NCI-H446 (cell line): ENCODE results near the gene LARP4B.

ENCODE experiments used
- DNase-seq, 2 experiments: peaks; one replicate each; lab custom pipeline; 2025; lab: John Stamatoyannopoulos, UW

LARP4B gene

GRCh38 chr10:931326-932318 lies at the start of gene LARP4B:
TSS of gene LARP4B (minus strand) at chr10:931705. CDS start at chr10:885721, 45,984 bp downstream.
- peak; percentile 91 to 98 for DNase-seq

DNA sequence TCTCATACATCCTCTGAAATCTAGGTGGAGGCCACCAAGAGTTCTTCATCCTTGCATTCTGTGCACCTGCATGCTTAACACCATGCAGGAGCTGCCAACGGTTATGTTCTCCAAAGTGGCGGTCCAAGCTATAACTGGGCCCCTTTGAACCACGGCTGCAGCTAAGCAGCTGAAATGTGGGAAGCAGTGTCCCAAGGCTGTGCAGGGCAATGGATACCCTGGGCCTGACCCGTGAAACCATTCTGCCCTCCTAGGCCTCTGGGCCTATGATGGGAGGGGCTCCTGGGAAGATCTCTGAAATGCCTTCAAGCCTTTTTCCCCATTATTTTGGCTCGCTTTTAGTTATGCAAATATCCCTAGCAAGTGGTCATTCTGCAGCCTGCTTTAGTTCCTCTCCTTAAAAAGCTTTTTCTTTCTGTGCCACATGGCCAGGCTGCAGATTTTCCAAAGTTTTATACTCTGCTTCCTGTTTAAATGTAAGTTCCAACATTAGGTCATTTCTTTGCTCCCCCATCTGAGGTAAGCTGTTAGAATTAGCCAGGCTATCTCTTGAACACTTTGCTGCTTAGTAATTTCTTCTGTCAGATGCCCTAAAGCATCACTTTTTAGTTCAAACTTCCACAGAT lies 49.1 kb upstream of the LARP4B start:
- no peak for DNase-seq

GRCh38 chr10:978826-979421 lies 47.4 kb upstream of the LARP4B start:
- no peak for DNase-seq

DNA sequence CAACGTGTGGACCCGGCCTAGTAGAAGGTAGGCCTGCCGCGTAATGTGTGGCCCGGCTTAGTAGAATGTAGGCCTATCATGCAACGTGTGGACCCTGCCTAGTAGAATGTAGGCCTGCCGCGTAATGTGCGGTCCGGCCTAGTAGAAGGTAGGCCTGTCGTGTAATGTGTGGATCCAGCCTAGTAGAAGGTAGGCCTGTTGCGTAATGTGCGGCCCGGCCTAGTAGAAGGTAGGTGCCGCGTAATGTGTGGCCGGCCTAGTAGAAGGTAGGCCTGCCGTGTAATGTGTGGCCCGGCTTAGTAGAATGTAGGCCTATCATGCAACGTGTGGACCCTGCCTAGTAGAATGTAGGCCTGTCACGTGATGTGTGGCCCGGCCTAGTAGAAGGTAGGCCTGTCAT lies 44.8 kb upstream of the LARP4B start:
- no peak for DNase-seq

DNA sequence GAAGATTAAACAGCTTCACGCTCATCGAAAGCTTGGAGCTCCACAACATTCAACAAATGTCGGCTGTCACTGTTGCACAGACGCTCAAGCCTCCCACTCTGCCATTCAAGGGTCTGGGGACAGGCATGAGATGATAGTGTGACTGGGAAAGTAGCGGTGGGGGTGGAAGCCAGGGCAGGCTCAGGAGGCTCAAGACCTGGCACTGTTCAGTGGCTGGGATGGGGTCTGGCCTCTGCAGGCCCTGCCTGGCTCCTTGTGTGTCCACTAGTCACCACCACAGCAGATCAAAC lies 43.2 kb upstream of the LARP4B start:
- DNase-seq = no peak

DNA sequence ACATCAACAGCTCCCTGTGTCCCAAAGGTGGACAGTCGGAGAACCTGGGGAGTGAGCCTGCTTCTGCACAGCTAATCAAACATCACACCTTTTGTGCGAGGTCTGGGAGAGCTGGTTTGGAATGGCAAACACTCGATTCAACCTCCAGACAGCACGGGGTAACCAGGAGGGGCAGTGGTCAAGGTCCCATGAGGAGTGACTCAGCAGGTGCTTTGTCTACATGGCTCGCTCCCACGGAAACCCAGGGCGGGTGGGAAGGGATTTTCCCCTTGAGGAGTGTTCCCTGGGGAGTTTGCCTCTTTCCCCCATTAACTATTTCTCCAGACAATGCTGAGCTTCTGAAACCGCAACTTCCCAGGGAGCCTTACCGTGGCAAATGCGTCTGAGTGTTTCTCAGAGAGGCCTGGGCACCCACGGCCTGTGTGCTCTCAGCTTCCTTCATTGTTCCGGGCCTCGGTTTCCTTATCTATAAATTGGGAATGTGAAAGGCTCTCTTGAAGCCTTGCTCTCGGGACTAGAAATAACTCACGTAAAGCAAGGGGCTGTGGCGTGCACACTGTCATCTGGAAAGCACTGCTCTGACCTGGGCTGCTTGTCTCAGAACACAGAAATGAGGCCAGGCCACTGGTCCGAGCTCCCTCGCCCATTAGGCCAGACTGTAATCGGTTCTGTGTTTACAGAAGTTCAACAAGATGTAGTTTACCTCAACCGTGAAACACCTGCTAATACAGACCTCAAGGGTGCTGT lies 42.7 kb upstream of the LARP4B start:
- DNase-seq = no peak

DNA sequence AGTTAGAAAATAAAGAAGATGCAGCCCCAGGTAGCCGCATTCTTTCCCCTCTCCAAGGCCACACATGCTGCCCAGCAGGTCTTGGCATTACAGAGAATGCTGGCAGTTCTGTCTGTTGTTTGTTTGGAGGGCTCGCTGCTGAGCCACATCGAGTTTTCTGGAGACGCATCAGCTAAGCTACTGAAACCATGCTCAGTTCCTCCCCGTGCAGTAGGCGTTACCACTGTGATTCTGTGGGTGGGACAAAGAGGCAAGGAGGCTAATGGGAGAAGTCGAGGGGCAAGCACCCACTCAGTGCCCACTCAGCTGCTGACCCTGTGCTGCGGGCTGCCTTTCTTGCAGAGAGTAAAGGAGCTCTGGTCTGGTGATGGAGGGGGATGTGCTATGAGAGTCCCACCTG lies 41.3 kb upstream of the LARP4B start:
- DNase-seq = no peak

GRCh38 chr10:971613-972012 lies 40.1 kb upstream of the LARP4B start:
- no peak for DNase-seq

DNA sequence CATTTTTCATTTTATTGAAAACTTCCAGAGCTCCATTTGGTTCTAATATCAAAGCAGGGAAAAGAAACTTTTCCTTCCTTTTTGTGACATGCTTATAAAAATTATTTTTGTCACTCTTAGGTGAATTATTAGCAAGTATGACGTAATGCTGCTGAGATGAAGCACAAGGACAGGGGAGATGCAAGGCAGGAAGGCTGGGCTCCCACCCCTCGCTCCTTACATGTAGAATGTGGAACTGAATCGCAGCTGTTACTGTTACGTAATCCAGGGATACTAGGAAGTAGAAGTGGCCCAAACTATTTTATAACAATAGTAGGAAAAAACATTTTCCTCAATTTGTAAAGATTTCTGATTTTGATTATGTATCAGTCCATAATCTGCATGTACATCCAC lies 39.6 kb upstream of the LARP4B start:
- DNase-seq = no peak

GRCh38 chr10:970311-971149 lies 39.0 kb upstream of the LARP4B start:
- no peak for DNase-seq

GRCh38 chr10:969473-970150 lies 38.1 kb upstream of the LARP4B start:
- DNase-seq = no peak

DNA sequence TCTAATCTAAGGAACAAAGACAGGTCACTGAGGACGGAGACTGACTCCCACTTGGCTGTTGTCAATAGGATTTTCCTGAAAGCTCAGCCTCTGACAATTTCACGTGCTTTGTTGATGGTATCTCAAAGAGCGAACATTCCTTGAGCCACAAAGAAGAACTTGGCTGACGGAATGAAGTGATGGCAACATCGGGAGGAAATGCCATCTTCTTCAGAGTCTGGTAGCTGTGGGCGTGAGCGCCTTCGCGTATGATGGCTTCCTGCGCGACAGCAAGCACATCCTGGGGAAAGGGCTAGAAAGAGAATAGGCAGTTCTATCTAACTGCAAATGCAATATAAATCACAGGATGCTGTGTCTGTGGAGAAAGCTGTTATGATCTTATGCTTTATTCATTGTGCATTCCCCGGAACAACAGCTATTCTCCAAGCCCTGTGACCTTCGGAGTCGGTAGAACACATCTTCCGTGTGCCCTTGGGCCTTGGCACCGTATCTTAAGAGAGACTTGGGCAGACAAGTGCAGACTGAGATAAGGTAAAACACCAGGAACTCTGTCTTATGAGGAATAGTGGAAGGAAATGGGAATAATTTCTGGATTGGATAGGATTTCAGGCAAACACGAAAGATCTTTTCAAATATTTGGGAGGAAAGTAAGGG lies 37.2 kb upstream of the LARP4B start:
- no peak for DNase-seq

- DNase-seq = no peak
Observed at GRCh38 chr10:966466-967235, 35.1 kb upstream of the LARP4B start.

GRCh38 chr10:964988-965417 lies 33.5 kb upstream of the LARP4B start:
- DNase-seq = no peak

- DNase-seq = no peak
Observed at GRCh38 chr10:964321-964987, 32.9 kb upstream of the LARP4B start.

- no peak for DNase-seq
Observed at GRCh38 chr10:963655-964054, 32.1 kb upstream of the LARP4B start.

GRCh38 chr10:963186-963585 lies 31.7 kb upstream of the LARP4B start:
- no peak for DNase-seq

GRCh38 chr10:962342-962741 lies 30.8 kb upstream of the LARP4B start:
- DNase-seq = no peak

DNA sequence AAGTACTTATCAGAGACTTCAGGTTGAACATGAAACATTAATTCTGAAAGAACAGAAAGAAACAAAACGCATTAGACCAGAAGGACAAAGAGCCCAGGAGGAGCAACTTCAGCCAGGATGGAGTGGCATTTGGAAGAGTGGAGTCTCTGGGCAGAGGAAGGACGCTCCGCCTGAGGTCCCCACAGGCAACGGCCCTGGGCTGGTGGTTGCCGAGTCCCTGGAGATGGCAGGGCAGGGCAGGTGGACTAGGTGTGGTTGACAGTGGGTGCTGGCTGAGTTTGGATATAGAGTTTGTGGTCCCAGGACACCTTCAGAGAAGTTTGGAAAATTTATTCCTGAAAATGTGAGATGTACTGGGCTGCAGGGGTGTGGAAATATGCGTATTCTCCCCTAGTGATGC lies 27.4 kb upstream of the LARP4B start:
- DNase-seq = no peak
